ELF-1 (cell line): ENCODE data around the gene RAD17.
"Not testable (repeated sequence)": the region's sequence is repeated elsewhere in the genome, so short reads cannot be mapped to it uniquely, and the experiment has no call there.

Source experiments
- DNase-seq: peaks from one replicate; pipeline ENCODE4 v3.0.0-alpha.2; 2016; ENCODE audit warnings: low read depth, low spot score

The RAD17 gene

GRCh38 chr5:69378376-69378775, 8.8 kb downstream of the RAD17 start:
- DNase-seq, result no peak

- no peak for DNase-seq
Observed at GRCh38 chr5:69404659-69405330, 35.2 kb downstream of the RAD17 start.

- peak; percentile 93 for DNase-seq
Observed at GRCh38 chr5:69414885-69415583, 45.4 kb downstream of the RAD17 start, which contains the start of gene MARVELD2. Gene MARVELD2 (plus strand): TSS chr5:69415116. CDS start chr5:69419386, 4,270 bp downstream.

- no peak for DNase-seq
Observed at GRCh38 chr5:69415584-69415958, 46.0 kb downstream of the RAD17 start.

- peak; percentile 13 for DNase-seq
Observed at GRCh38 chr5:69416180-69416579, 46.6 kb downstream of the RAD17 start.

- DNase-seq, result no peak
Observed at GRCh38 chr5:69416699-69417098, 47.1 kb downstream of the RAD17 start.

GRCh38 chr5:69418554-69418953, 48.9 kb downstream of the RAD17 start:
- no peak for DNase-seq

GRCh38 chr5:69431424-69432303, 62.0 kb downstream of the RAD17 start:
- no peak for DNase-seq

- no peak for DNase-seq
Observed at GRCh38 chr5:69432412-69433206, 63.0 kb downstream of the RAD17 start.

GRCh38 chr5:69435276-69435884, 65.8 kb downstream of the RAD17 start:
- DNase-seq, result not testable (repeated sequence)

GRCh38 chr5:69444127-69444754, 74.6 kb downstream of the RAD17 start:
- DNase-seq, result no peak

- DNase-seq, result no peak
Observed at GRCh38 chr5:69449511-69449910, 79.9 kb downstream of the RAD17 start.

GRCh38 chr5:69450116-69450515, 80.5 kb downstream of the RAD17 start:
- no peak for DNase-seq

GRCh38 chr5:69450527-69450926, 80.9 kb downstream of the RAD17 start:
- not testable (repeated sequence) for DNase-seq

GRCh38 chr5:69451941-69452647, 82.5 kb downstream of the RAD17 start:
- DNase-seq, result no peak

- DNase-seq, result not testable (repeated sequence)
Observed at GRCh38 chr5:69453487-69453886, 83.9 kb downstream of the RAD17 start.

GRCh38 chr5:69454460-69455249, 85.0 kb downstream of the RAD17 start:
- DNase-seq, result peak; percentile 21

GRCh38 chr5:69455428-69455988, 85.9 kb downstream of the RAD17 start:
- DNase-seq, result not testable (repeated sequence)

GRCh38 chr5:69462170-69462569, 92.6 kb downstream of the RAD17 start:
- DNase-seq, result no peak
